Aorta (tissue), 5 donors: ENCODE measurements around the gene CYTH3. TPM values are rescaled to one million over a fixed set of nuclear protein-coding genes. Genes with fewer than 3 reads are reported as not detected.

Source experiments
- ATAC-seq: fragments of 200-7000 bp; cut with Tn5 transposase; one replicate; pipeline ENCODE4 v1.9.1; 2022; ENCODE audit warnings: moderate library complexity; ENCODE audit not compliant: low FRiP score
- DNase-seq, 2 donors: peaks; one replicate each; pipeline ENCODE4 v3.0.0-alpha.2; 2020
- H3K27ac ChIP-seq, 2 donors: one replicate each; pipeline ENCODE4 v1.5.1; 2013; ENCODE audit warnings: low read length in 2 of 2, mild to moderate bottlenecking in 2 of 2, moderate library complexity in 2 of 2, control low read depth in 1 of 2, inconsistent platforms in 1 of 2, low read depth in 1 of 2
- H3K27me3 ChIP-seq, 2 donors: one replicate each; pipeline ENCODE4 v1.6.1; 2013; ENCODE audit warnings: control low read depth in 1 of 2, low read length in 1 of 2, mild to moderate bottlenecking in 1 of 2, moderate library complexity in 1 of 2; ENCODE audit not compliant: insufficient read depth in 2 of 2, control insufficient read depth in 1 of 2
- H3K36me3 ChIP-seq, 2 donors: one replicate each; pipeline ENCODE4 v1.6.1; 2013; ENCODE audit warnings: control low read depth in 1 of 2, low read length in 1 of 2, mild to moderate bottlenecking in 1 of 2; ENCODE audit not compliant: insufficient read depth in 2 of 2, control insufficient read depth in 1 of 2
- H3K4me1 ChIP-seq, 2 donors: one replicate each; pipeline ENCODE4 v1.6.1; 2013; ENCODE audit warnings: low read length in 2 of 2, control low read depth in 1 of 2, mild to moderate bottlenecking in 1 of 2, moderate library complexity in 1 of 2; ENCODE audit not compliant: insufficient read depth in 2 of 2, control insufficient read depth in 1 of 2
- H3K4me3 ChIP-seq, 2 donors: one replicate each; pipeline ENCODE4 v1.5.1; 2013; ENCODE audit warnings: low read length in 2 of 2, control low read depth in 1 of 2, mild to moderate bottlenecking in 1 of 2
- H3K9me3 ChIP-seq: one replicate; pipeline ENCODE4 v1.6.1; 2013; ENCODE audit warnings: mild to moderate bottlenecking, low read length; ENCODE audit not compliant: control insufficient read depth
- WGBS, 2 donors: extraction: QIAGEN DNeasy Blood & Tissue Kit; methylation state at CpG; one replicate each; pipeline ENCODE4 v1.1.7; 2013; 5-methylcytosine and 5-hydroxymethylcytosine counted together
- intact Hi-C, 2 donors: fragments of 100-400 bp; cut with DNase I; formaldehyde crosslinking; loops; one replicate each; pipeline versions ENCODE4 v1.14.2 to v1.15.0; 2022
- polyA plus RNA-seq, 2 donors: library from polyadenylated mRNA; stranded (reverse); fragments of 200-250 nt; gene quantifications; one replicate each; pipeline ENCODE4 v1.2.3, GENCODE V29; 2013
- total RNA-seq, 2 donors: library from RNA; stranded (reverse); fragmentation: NEBNext Ultra II Directional; extraction: Animal tissue kit (Norgen Biotek cat#: 25700); gene quantifications; one replicate each; pipeline ENCODE4 v1.2.1, GENCODE V29; 2021
- donor health status: healthy with polysubstance abuse.
- donor health status: Bipolar disorder and iron deficiency.
- donor health status: DM: no; HTN: no; CAD: no.
- donor health status: DM: no; HTN: no; CAD: no.
- donor health status: DM: yes; HTN: yes; CAD: no.

CYTH3 gene
- total and polyA plus RNA-seq, 4 donors = 20.2 to 63.7 (median 49.0) TPM

DNA sequence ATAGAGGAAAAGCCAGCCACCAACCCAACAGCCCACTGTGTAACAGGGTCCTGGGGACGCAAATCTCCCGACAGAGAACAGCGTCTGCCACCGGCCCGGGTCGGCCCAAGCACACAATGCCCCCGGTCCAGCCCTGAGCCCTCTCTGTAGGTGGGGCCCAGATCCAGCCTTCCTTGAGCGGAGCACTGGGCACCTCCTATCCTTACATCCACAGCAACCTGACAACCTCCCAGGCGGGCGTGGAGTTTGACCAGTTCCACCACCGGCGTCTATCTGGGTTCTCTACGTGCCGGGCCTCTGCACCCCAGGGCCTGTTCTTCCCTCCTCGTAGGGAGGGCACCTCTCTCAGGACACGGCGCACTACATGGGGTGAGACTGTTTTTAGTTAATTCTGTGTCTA lies 109.0 kb downstream of the CYTH3 start:
- intact Hi-C loops = loop anchor here (2.0 to 5.0 kb wide), 2 partner anchors 107 to 109 kb away; partner anchors contain the start of gene CYTH3 (in 1 of the 2)
- H3K27me3 ChIP-seq = no peaks in the 10 kb centered on the region
- no peaks in the 10 kb centered on the region for H3K9me3 ChIP-seq
- H3K4me3 ChIP-seq = no peak overlapping the region
- WGBS, 2 donors = 93% methylated on average over 17 of the region's 17 CpGs
- no peaks in the 10 kb centered on the region for H3K4me1 ChIP-seq
- H3K27ac ChIP-seq = peak overlapping the region in 1 of 2 donors; percentile 89
- no peaks in the 10 kb centered on the region for H3K36me3 ChIP-seq
- ATAC-seq = no peak
- no peak for DNase-seq

- H3K27me3 ChIP-seq = no peaks in the 10 kb centered on the region
- H3K9me3 ChIP-seq = no peaks in the 10 kb centered on the region
- no peak overlapping the region for H3K4me3 ChIP-seq
- no peak for DNase-seq
- intact Hi-C loops = loop anchor here (1.0 to 5.0 kb wide), 3 partner anchors 108 to 160 kb away; partner anchors contain the start of gene CYTH3 (in 1 of the 2)
- no peaks in the 10 kb centered on the region for H3K4me1 ChIP-seq
- WGBS, 2 donors = 66 to 69% methylated on average over 18 of the region's 18 CpGs
- peak overlapping the region; percentile 43 to 89 for H3K27ac ChIP-seq
- no peak for ATAC-seq
- no peaks in the 10 kb centered on the region for H3K36me3 ChIP-seq
Observed at GRCh38 chr7:6162650-6163366, 109.6 kb downstream of the CYTH3 start.

- peak; percentile 78 for ATAC-seq
- intact Hi-C loops = loop anchor here (1.0 to 5.0 kb wide), 3 partner anchors 109 to 161 kb away; partner anchors contain the start of gene CYTH3 (in 1 of the 2)
- WGBS, 2 donors = 2 to 4% methylated on average over 8 of the region's 8 CpGs
- Histone ChIP-seq H3K36me3 (no peaks in the 10 kb centered on the region), H3K9me3 (no peaks in the 10 kb centered on the region), H3K4me3 (no peak overlapping the region), H3K4me1 (no peaks in the 10 kb centered on the region), H3K27ac (peak overlapping the region; percentile 53 to 89), H3K27me3 (no peaks in the 10 kb centered on the region)
- DNase-seq = peak; percentile 85 to 90
Observed at GRCh38 chr7:6162331-6162620, 110.1 kb downstream of the CYTH3 start.

- Histone ChIP-seq H3K36me3 (no peaks in the 10 kb centered on the region), H3K9me3 (no peaks in the 10 kb centered on the region), H3K27ac (peak overlapping the region; percentile 53 to 89), H3K4me1 (no peaks in the 10 kb centered on the region), H3K27me3 (no peaks in the 10 kb centered on the region), H3K4me3 (no peak overlapping the region)
- ATAC-seq = no peak
- no peak for DNase-seq
- intact Hi-C loops = loop anchor here (1.0 to 5.0 kb wide), 4 partner anchors 109 to 162 kb away; partner anchors contain the start of gene CYTH3 (in 1 of the 2)
- 29 to 30% methylated on average over 15 of the region's 15 CpGs for WGBS, 2 donors
Observed at GRCh38 chr7:6161463-6162330, 110.7 kb downstream of the CYTH3 start.

DNA sequence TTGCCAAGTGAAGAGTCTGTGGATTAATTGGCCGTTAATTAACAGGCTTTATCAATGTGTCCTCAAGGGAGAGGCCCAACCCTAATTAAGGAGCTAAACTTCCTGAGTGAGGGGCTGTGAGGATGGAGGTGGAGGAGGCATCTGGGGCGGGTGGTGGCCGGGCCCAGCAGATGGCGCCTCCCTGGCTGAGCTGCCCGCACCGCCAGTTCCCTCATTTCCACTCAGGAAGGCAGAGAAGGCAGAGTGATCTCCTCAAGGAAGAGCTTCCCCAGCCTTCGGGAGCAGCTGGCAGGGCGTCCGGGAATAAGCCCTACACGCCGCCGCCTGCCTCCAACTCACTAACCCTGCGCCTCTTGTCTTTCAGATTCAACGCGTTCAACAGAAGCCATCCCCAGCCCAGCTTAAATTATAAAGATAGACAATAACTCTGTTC lies 112.2 kb downstream of the CYTH3 start:
- no peaks in the 10 kb centered on the region for H3K9me3 ChIP-seq
- DNase-seq (peak; percentile 77 to 90), ATAC-seq (peak; percentile 74)
- H3K36me3 ChIP-seq = no peaks in the 10 kb centered on the region
- H3K4me1 ChIP-seq = no peaks in the 10 kb centered on the region
- H3K4me3 ChIP-seq = no peak overlapping the region
- 15 to 17% methylated on average over 14 to 15 of the region's 15 CpGs for WGBS, 2 donors
- H3K27ac ChIP-seq = no peak overlapping the region
- H3K27me3 ChIP-seq = no peaks in the 10 kb centered on the region
- intact Hi-C loops = loop anchor here (2.0 to 5.0 kb wide), 2 partner anchors 112 to 163 kb away; partner anchors contain the start of gene CYTH3 (in 1 of the 2)

GRCh38 chr7:6159524-6160031 lies 112.8 kb downstream of the CYTH3 start:
- DNase-seq (no peak), ATAC-seq (no peak)
- WGBS, 2 donors = 35 to 50% methylated on average over 23 to 24 of the region's 24 CpGs
- H3K4me3 ChIP-seq = no peak overlapping the region
- peak overlapping the region; percentile 6 to 75 for H3K27ac ChIP-seq
- H3K4me1 ChIP-seq = no peaks in the 10 kb centered on the region
- H3K9me3 ChIP-seq = no peaks in the 10 kb centered on the region
- no peaks in the 10 kb centered on the region for H3K27me3 ChIP-seq
- intact Hi-C loops = loop anchor here (2.0 to 5.0 kb wide), 2 partner anchors 113 to 163 kb away; partner anchors contain the start of gene CYTH3 (in 1 of the 2)
- no peaks in the 10 kb centered on the region for H3K36me3 ChIP-seq

- H3K27ac ChIP-seq = no peak overlapping the region
- H3K4me3 ChIP-seq = no peak overlapping the region
- peaks cover 0 to under 1% of the 10 kb centered on the region in 2 donors for H3K36me3 ChIP-seq
- H3K9me3 ChIP-seq = no peaks in the 10 kb centered on the region
- intact Hi-C loops = no loop called here
- H3K4me1 ChIP-seq = no peaks in the 10 kb centered on the region
- no peak for ATAC-seq
- no peak for DNase-seq
- 83 to 86% methylated on average over 11 of the region's 11 CpGs for WGBS, 2 donors
- H3K27me3 ChIP-seq = no peaks in the 10 kb centered on the region
Observed at GRCh38 chr7:6159097-6159483, 113.3 kb downstream of the CYTH3 start.

- ATAC-seq (no peak), DNase-seq (no peak)
- no peak overlapping the region for H3K27ac ChIP-seq
- H3K27me3 ChIP-seq = no peaks in the 10 kb centered on the region
- H3K36me3 ChIP-seq = peaks cover 0 to 2% of the 10 kb centered on the region in 2 donors
- intact Hi-C loops = no loop called here
- H3K9me3 ChIP-seq = no peaks in the 10 kb centered on the region
- H3K4me1 ChIP-seq = no peaks in the 10 kb centered on the region
- 90 to 92% methylated on average over 29 of the region's 29 CpGs for WGBS, 2 donors
- no peak overlapping the region for H3K4me3 ChIP-seq
Observed at GRCh38 chr7:6158424-6159096, 113.9 kb downstream of the CYTH3 start.
